Keratinocyte (primary cell): ENCODE data around the gene TEN1. TPM values are rescaled to one million over a fixed set of nuclear protein-coding genes. Genes with fewer than 3 reads are reported as not detected.

Experiments used
- DNase-seq: peaks from one replicate; pipeline ENCODE4 v3.0.0-alpha.2; 2011; ENCODE audit warnings: low read depth, missing footprints, low spot score
- FAIRE-seq: peaks from 2 replicates; lab custom pipeline; 2011; peaks lifted over from hg19 to GRCh38; lab: Jason Lieb, UNC
- H2AFZ ChIP-seq: 2 replicates; pipeline ENCODE4 v1.6.0; 2012; ENCODE audit warnings: low read length, control low read depth, inconsistent platforms; ENCODE audit not compliant: control insufficient read depth
- H3K27ac ChIP-seq: 2 replicates; pipeline ENCODE4 v1.5.1; 2011; ENCODE audit warnings: low read length; ENCODE audit not compliant: control insufficient read depth, insufficient read depth
- H3K27me3 ChIP-seq: 3 replicates; pipeline ENCODE4 v1.6.0; 2011; ENCODE audit warnings: low read length; ENCODE audit not compliant: control insufficient read depth, insufficient read depth; ENCODE audit errors: extremely low read depth
- H3K36me3 ChIP-seq, 2 experiments: 2 replicates in 1 of 2; 3 replicates in 1 of 2; pipeline ENCODE4 v1.5.1; 2011; ENCODE audit warnings: low read length in 2 of 2, mild to moderate bottlenecking in 1 of 2; ENCODE audit not compliant: control insufficient read depth in 2 of 2, insufficient read depth in 2 of 2; ENCODE audit errors: extremely low read depth in 1 of 2
- H3K4me1 ChIP-seq: 3 replicates; pipeline ENCODE4 v1.5.1; 2011; ENCODE audit warnings: low read length; ENCODE audit not compliant: control insufficient read depth, insufficient read depth; ENCODE audit errors: extremely low read depth
- H3K4me2 ChIP-seq: 3 replicates; pipeline ENCODE4 v1.6.0; 2011; ENCODE audit warnings: low read depth, low read length; ENCODE audit not compliant: control insufficient read depth, insufficient read depth; ENCODE audit errors: extremely low read depth
- H3K4me3 ChIP-seq, 3 experiments: fragments of 200-600 bp in 1 of 3; sonication (generic) in 1 of 3; 2 replicates in 2 of 3; 3 replicates in 1 of 3; pipeline ENCODE4 v1.5.1; 2011 to 2016; ENCODE audit warnings: low read length in 3 of 3, mild to moderate bottlenecking in 3 of 3, control low read depth in 2 of 3, inconsistent platforms in 1 of 3, low read depth in 1 of 3, mixed read lengths in 1 of 3, mixed run types in 1 of 3, moderate library complexity in 1 of 3; ENCODE audit not compliant: control insufficient read depth in 2 of 3, insufficient read depth in 2 of 3; ENCODE audit errors: extremely low read depth in 1 of 3
- H3K79me2 ChIP-seq: 2 replicates; pipeline ENCODE4 v1.6.0; 2012; ENCODE audit warnings: low read length; ENCODE audit not compliant: control insufficient read depth, insufficient read depth
- H3K9ac ChIP-seq: 3 replicates; pipeline ENCODE4 v1.6.0; 2011; ENCODE audit warnings: low read length; ENCODE audit not compliant: control insufficient read depth, insufficient read depth; ENCODE audit errors: extremely low read depth
- H3K9me1 ChIP-seq: 3 replicates; pipeline ENCODE4 v1.6.0; 2011; ENCODE audit warnings: low read length; ENCODE audit not compliant: control insufficient read depth, insufficient read depth; ENCODE audit errors: extremely low read depth
- H3K9me3 ChIP-seq: 2 replicates; pipeline ENCODE4 v1.5.1; 2012; ENCODE audit warnings: low read depth, low read length; ENCODE audit not compliant: control insufficient read depth
- H4K20me1 ChIP-seq: 3 replicates; pipeline ENCODE4 v1.6.0; 2011; ENCODE audit warnings: low read length; ENCODE audit not compliant: control insufficient read depth, insufficient read depth; ENCODE audit errors: extremely low read depth
- EZH2 ChIP-seq: IDR thresholded peaks from one replicate; pipeline ENCODE4 v1.6.1; 2012; ENCODE audit warnings: inconsistent platforms, mild to moderate bottlenecking, low read length, moderate library complexity
- dilution Hi-C: fragments of 300-500 bp; cut with MboI; formaldehyde crosslinking; loops from one replicate; pipeline ENCODE4 v1.7.0; 2020; ENCODE audit warnings: low sequenced_read_pairs; ENCODE audit not compliant: extremely low pct_ligation_motif_present
- polyA plus RNA-seq, 5 experiments: library from polyadenylated mRNA; depleted of rRNA in 3 of 5; stranded (reverse) in 3 of 5; stranded (forward) in 1 of 5; unstranded in 1 of 5; fragments of >200 nt; gene quantifications; 1 replicate in 1 of 5; 2 replicates in 3 of 5; 3 replicates in 1 of 5; pipeline versions ENCODE4 v1.2.1 to v1.2.3, GENCODE V29; 2011 to 2012; ENCODE audit warnings: missing spikeins in 2 of 5, low read depth in 1 of 5, low replicate concordance in 1 of 5
- TF ChIP-seq, protein P1 (sequence below), 3 experiments: IDR thresholded peaks in 1 of 3; conservative IDR thresholded peaks in 1 of 3; optimal IDR thresholded peaks in 1 of 3; 2 replicates in 2 of 3; 3 replicates in 1 of 3; pipeline versions ENCODE3 to v1.5.1; 2011; ENCODE audit warnings: low read length in 3 of 3, mild to moderate bottlenecking in 3 of 3, moderate library complexity in 2 of 3, control low read depth in 1 of 3, inconsistent platforms in 1 of 3; ENCODE audit not compliant: insufficient read depth in 2 of 3; ENCODE audit errors: extremely low read depth in 1 of 3

The TEN1 gene
- polyA plus RNA-seq, 1 donor (not counting 4 experiments of a cell fraction or from before 2014, with no cell fraction given) = 11.7 TPM

- Histone ChIP-seq H3K36me3 (peaks cover 24 to 32% of the 10 kb centered on the region in 2 experiments), H3K4me3 (no peak overlapping the region), H3K9me3 (no peaks in the 10 kb centered on the region), H3K79me2 (no peaks in the 10 kb centered on the region), H3K4me1 (no peaks in the 10 kb centered on the region), H3K27me3 (no peaks in the 10 kb centered on the region), H3K4me2 (no peak overlapping the region), H3K9ac (no peak overlapping the region), H3K27ac (no peak overlapping the region), H2AFZ (no peak overlapping the region), H3K9me1 (no peaks in the 10 kb centered on the region), H4K20me1 (no peaks in the 10 kb centered on the region)
- TF ChIP-seq, protein P1, sequence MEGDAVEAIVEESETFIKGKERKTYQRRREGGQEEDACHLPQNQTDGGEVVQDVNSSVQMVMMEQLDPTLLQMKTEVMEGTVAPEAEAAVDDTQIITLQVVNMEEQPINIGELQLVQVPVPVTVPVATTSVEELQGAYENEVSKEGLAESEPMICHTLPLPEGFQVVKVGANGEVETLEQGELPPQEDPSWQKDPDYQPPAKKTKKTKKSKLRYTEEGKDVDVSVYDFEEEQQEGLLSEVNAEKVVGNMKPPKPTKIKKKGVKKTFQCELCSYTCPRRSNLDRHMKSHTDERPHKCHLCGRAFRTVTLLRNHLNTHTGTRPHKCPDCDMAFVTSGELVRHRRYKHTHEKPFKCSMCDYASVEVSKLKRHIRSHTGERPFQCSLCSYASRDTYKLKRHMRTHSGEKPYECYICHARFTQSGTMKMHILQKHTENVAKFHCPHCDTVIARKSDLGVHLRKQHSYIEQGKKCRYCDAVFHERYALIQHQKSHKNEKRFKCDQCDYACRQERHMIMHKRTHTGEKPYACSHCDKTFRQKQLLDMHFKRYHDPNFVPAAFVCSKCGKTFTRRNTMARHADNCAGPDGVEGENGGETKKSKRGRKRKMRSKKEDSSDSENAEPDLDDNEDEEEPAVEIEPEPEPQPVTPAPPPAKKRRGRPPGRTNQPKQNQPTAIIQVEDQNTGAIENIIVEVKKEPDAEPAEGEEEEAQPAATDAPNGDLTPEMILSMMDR (optimal IDR thresholded peaks at IDR 0.05 in 1 of 3, IDR thresholded peaks at IDR 0.05 in 1 of 3, conservative IDR thresholded peaks at IDR 0.05 in 1 of 3; ENCODE audit: extremely low read depth in 1 of 3, insufficient read depth in 2 of 3, low read length in 3 of 3) = no peak
- TF ChIP-seq EZH2 = no peak
- dilution Hi-C loops = no loop called here
- DNase-seq = no peak
- no peak for FAIRE-seq
Measured at GRCh38 chr17:76036497-76037261, 57.6 kb downstream of the TEN1 start.

DNA sequence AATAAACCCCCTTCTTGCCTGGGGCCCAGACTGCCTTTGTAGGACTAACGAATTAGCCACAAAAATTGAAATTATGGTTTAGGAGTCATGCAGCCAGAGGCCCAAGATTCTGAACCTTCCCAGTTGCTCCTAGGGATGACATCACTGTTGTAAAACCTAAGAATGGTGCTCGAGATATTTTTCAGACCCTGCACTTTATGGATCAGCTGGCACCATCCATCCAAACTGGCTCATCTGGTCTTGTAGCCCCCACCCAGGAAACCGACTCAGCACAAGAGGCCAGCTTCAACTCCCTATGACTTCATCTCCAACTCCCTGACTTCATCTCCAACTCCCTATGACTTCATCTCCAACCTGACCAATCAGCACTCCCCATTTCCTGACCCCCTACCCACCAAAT lies 59.0 kb downstream of the TEN1 start:
- Histone ChIP-seq H3K27me3 (no peaks in the 10 kb centered on the region), H3K9me1 (no peaks in the 10 kb centered on the region), H2AFZ (no peak overlapping the region), H4K20me1 (no peaks in the 10 kb centered on the region), H3K4me2 (no peak overlapping the region), H3K36me3 (peaks cover 29 to 43% of the 10 kb centered on the region in 2 experiments), H3K4me3 (no peak overlapping the region), H3K9me3 (no peaks in the 10 kb centered on the region), H3K9ac (no peak overlapping the region), H3K4me1 (no peaks in the 10 kb centered on the region), H3K27ac (no peak overlapping the region), H3K79me2 (no peaks in the 10 kb centered on the region)
- no peak for DNase-seq
- dilution Hi-C loops = no loop called here
- no peak for FAIRE-seq
- TF ChIP-seq, protein P1 (optimal IDR thresholded peaks at IDR 0.05 in 1 of 3, IDR thresholded peaks at IDR 0.05 in 1 of 3, conservative IDR thresholded peaks at IDR 0.05 in 1 of 3; ENCODE audit: extremely low read depth in 1 of 3, insufficient read depth in 2 of 3, low read length in 3 of 3) = no peak
- no peak for TF ChIP-seq EZH2
